ENCODE results near the gene PTDSS2. TPM values are rescaled to one million over a fixed set of nuclear protein-coding genes. Genes with fewer than 3 reads are reported as not detected.

PTDSS2 gene
- total RNA-seq, 1 donor from 2014 or later: 31.1 TPM

- Histone ChIP-seq H3K27ac (no peak overlapping the region), H3K36me3 (peaks cover 18% of the 10 kb centered on the region), H3K4me3 (no peak overlapping the region), H3K4me1 (no peaks in the 10 kb centered on the region), H3K9me3 (no peaks in the 10 kb centered on the region), H3K27me3 (no peaks in the 10 kb centered on the region)
- no peak for TF ChIP-seq CTCF (IDR thresholded peaks at IDR 0.05)
- intact Hi-C loops (cut with DNase I): no loop called here
- ATAC-seq: no peak
- DNase-seq: no peak
Observed at GRCh38 chr11:488062-488461, 38.0 kb downstream of the PTDSS2 start.

- peaks cover 23% of the 10 kb centered on the region for H3K36me3 ChIP-seq
- DNase-seq: no peak
- no peak overlapping the region for H3K4me3 ChIP-seq
- no peak for ATAC-seq
- no peaks in the 10 kb centered on the region for H3K27me3 ChIP-seq
- intact Hi-C loops (cut with DNase I): no loop called here
- TF ChIP-seq CTCF (IDR thresholded peaks at IDR 0.05): no peak
- H3K9me3 ChIP-seq: no peaks in the 10 kb centered on the region
- no peak overlapping the region for H3K27ac ChIP-seq
- no peaks in the 10 kb centered on the region for H3K4me1 ChIP-seq
Observed at GRCh38 chr11:488579-488978, 38.5 kb downstream of the PTDSS2 start.

GRCh38 chr11:488992-489391 lies 38.9 kb downstream of the PTDSS2 start:
- intact Hi-C loops (cut with DNase I): no loop called here
- H3K27me3 ChIP-seq: no peaks in the 10 kb centered on the region
- ATAC-seq (no peak), DNase-seq (peak; percentile 63)
- no peaks in the 10 kb centered on the region for H3K4me1 ChIP-seq
- H3K4me3 ChIP-seq: no peak overlapping the region
- no peaks in the 10 kb centered on the region for H3K9me3 ChIP-seq
- no peak overlapping the region for H3K27ac ChIP-seq
- no peak for TF ChIP-seq CTCF (IDR thresholded peaks at IDR 0.05)
- peaks cover 27% of the 10 kb centered on the region for H3K36me3 ChIP-seq

- no peaks in the 10 kb centered on the region for H3K4me1 ChIP-seq
- H3K4me3 ChIP-seq: no peak overlapping the region
- no peaks in the 10 kb centered on the region for H3K27me3 ChIP-seq
- intact Hi-C loops (cut with DNase I): no loop called here
- H3K27ac ChIP-seq: no peak overlapping the region
- no peaks in the 10 kb centered on the region for H3K9me3 ChIP-seq
- no peak for TF ChIP-seq CTCF (IDR thresholded peaks at IDR 0.05)
- no peak for ATAC-seq
- peaks cover 34% of the 10 kb centered on the region for H3K36me3 ChIP-seq
- DNase-seq: no peak
Observed at GRCh38 chr11:489610-490185, 39.6 kb downstream of the PTDSS2 start.

- intact Hi-C loops (cut with DNase I): no loop called here
- DNase-seq (peak; percentile 63), ATAC-seq (no peak)
- Histone ChIP-seq H3K27me3 (no peaks in the 10 kb centered on the region), H3K4me1 (no peaks in the 10 kb centered on the region), H3K4me3 (no peak overlapping the region), H3K9me3 (no peaks in the 10 kb centered on the region), H3K36me3 (peaks cover 40% of the 10 kb centered on the region), H3K27ac (no peak overlapping the region)
- TF ChIP-seq CTCF (IDR thresholded peaks at IDR 0.05): no peak
Observed at GRCh38 chr11:490186-490929, 40.3 kb downstream of the PTDSS2 start.
